ENCODE data around the gene C5. TPM values are rescaled to one million over a fixed set of nuclear protein-coding genes. Genes with fewer than 3 reads are reported as not detected.
A peak's percentile ranks its signal among the peaks of the same experiment; 100 is the strongest.

The C5 gene
- total and polyA plus RNA-seq, 12 donors: 1.4 to 7.9 (median 3.0) TPM

DNA sequence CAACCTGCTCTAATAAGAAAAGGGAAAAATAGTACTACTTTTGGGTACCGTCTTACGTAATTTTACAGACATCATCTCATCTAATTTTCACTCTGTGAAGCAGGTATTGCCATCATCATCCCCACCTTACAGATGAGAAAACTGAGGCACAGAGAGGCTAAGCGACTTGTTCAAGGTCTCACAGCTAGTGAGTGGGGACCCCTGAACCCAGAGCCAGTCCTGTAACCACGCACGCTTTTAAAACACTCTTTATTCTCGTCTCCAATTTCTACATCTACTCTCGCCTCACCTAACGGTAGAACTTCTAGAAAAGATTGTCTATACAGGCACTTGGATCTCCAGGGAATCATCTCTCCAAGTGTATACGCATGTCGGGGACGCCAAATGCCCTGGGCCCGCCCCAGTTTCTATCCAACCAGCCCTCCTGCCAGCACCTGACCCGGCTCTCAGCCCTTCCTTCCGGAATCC, 122.0 kb downstream of the C5 start:
- H3K27ac ChIP-seq: peak overlapping the region; percentile 46 to 96 (median 83)
- H3K36me3 ChIP-seq (replicated peaks in 1 of 2): no peaks in the 10 kb centered on the region
- H3K4me3 ChIP-seq: peak overlapping the region in 3 of 4 donors; percentile 54 to 84 (median 76)
- intact Hi-C loops (cut with DNase I): no loop called here
- peaks cover 22 to 46% of the 10 kb centered on the region in 2 donors for H3K4me1 ChIP-seq (replicated peaks in 1 of 2)
- no peak for TF ChIP-seq POLR2A (IDR thresholded peaks at IDR 0.05)
- TF ChIP-seq CTCF (IDR thresholded peaks at IDR 0.05): no peak
- WGBS, 4 donors: 40 to 46% (median 41%) methylated on average over 14 of the region's 14 CpGs
- no peaks in the 10 kb centered on the region for H3K27me3 ChIP-seq
- peak in 6 of 7 donors; percentile 73 to 84 (median 78) for DNase-seq
- H3K9me3 ChIP-seq (replicated peaks in 1 of 3): no peaks in the 10 kb centered on the region

DNA sequence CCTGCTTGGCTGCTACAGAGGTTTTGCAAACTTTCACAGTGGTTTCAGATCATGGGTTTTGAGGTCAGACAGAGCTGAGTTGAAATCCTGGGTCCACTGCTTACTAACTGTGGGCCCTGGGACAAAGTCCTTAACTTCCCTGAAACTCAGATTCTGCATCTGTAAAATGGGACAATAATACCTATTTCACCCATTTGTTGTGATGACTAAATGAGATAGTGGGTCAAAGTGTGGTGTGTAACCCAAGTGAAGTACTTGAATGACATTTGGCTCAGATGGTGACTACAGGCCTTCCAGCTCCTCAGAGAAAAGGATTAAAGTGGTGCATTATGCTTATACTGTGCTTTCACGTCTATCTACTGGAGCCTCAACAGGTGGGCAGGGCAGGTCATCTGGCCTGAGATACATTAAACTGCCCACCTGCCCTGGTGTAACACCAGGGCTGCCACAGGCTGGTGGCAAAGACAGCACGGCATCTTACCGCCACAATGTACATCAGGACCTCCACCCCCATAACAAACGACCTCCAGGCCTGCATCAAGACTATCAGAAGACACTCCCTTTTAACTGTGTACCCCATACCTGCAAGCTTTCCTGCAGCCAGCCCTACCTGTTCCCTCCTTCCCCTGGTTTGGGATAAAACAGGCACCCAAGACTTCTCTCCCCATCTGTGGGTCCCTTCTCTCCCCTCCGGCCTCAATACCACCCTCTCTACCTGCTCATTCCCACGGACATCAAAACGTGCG, 122.6 kb downstream of the C5 start:
- H3K4me1 ChIP-seq (replicated peaks in 1 of 2): peaks cover 22 to 40% of the 10 kb centered on the region in 2 donors
- TF ChIP-seq POLR2A (IDR thresholded peaks at IDR 0.05): no peak
- no peak for TF ChIP-seq CTCF (IDR thresholded peaks at IDR 0.05)
- intact Hi-C loops (cut with DNase I): no loop called here
- peak overlapping the region in 3 of 5 donors; percentile 83 to 96 (median 95) for H3K27ac ChIP-seq
- no peak overlapping the region for H3K4me3 ChIP-seq
- no peaks in the 10 kb centered on the region for H3K27me3 ChIP-seq
- WGBS, 4 donors: 59 to 80% (median 68%) methylated on average over 7 to 8 of the region's 8 CpGs
- no peak for DNase-seq
- no peaks in the 10 kb centered on the region for H3K9me3 ChIP-seq (replicated peaks in 1 of 3)
- no peaks in the 10 kb centered on the region for H3K36me3 ChIP-seq (replicated peaks in 1 of 2)

- Histone ChIP-seq H3K27ac (peak within 1 kb of the TSS in 2 of 5 donors; percentile 71 to 96), H3K4me3 (no peak within 1 kb of the TSS), H3K9me3 (replicated peaks in 1 of 3) (no peaks in the 10 kb centered on the region), H3K4me1 (replicated peaks in 1 of 2) (peaks cover 13 to 36% of the 10 kb centered on the region in 2 donors), H3K27me3 (no peaks in the 10 kb centered on the region), H3K36me3 (replicated peaks in 1 of 2) (no peaks in the 10 kb centered on the region)
- intact Hi-C loops (cut with DNase I): no loop called here
- DNase-seq: no peak
- WGBS, 4 donors: 86 to 92% (median 88%) methylated on average over 5 to 6 of the region's 6 CpGs
- TF ChIP-seq CTCF (IDR thresholded peaks at IDR 0.05) (no peak), POLR2A (IDR thresholded peaks at IDR 0.05) (no peak)
Measured at GRCh38 chr9:120926397-120926928, 123.6 kb downstream of the C5 start, which contains the start of gene TRAF1. TRAF1 (minus strand) TSS chr9:120926796; CDS start chr9:120926075, 721 bp downstream.

GRCh38 chr9:120925535-120926396, 124.3 kb downstream of the C5 start:
- TF ChIP-seq CTCF (IDR thresholded peaks at IDR 0.05) (no peak), POLR2A (IDR thresholded peaks at IDR 0.05) (peak in 1 of 2 donors; percentile 20)
- Histone ChIP-seq H3K9me3 (replicated peaks in 1 of 3) (no peaks in the 10 kb centered on the region), H3K4me1 (replicated peaks in 1 of 2) (peaks cover 8 to 36% of the 10 kb centered on the region in 2 donors), H3K27ac (peak overlapping the region in 2 of 5 donors; percentile 36 to 71), H3K36me3 (replicated peaks in 1 of 2) (no peaks in the 10 kb centered on the region), H3K27me3 (no peaks in the 10 kb centered on the region), H3K4me3 (no peak overlapping the region)
- 64 to 85% (median 71%) methylated on average over 9 to 13 of the region's 13 CpGs for WGBS, 4 donors
- intact Hi-C loops (cut with DNase I): no loop called here
- peak in 2 of 7 donors; percentile 47 to 68 for DNase-seq

Measured in adrenal gland (tissue), 12 donors.